B cell (primary cell): ENCODE results near the gene IGFLR1. TPM values are rescaled to one million over a fixed set of nuclear protein-coding genes. Genes with fewer than 3 reads are reported as not detected.
A peak's percentile ranks its signal among the peaks of the same experiment; 100 is the strongest.

Source experiments
- ATAC-seq: fragments of 200-7000 bp; cut with Tn5 transposase; one replicate; pipeline ENCODE4 v1.10.0; 2021; ENCODE audit warnings: low read depth, mild to moderate bottlenecking, moderate number of reproducible peaks, moderate library complexity
- CTCF ChIA-PET: fragments of 350-600 bp; sonication (Branson Sonifier 250); formaldehyde crosslinking; loops from one replicate; lab custom pipeline; 2021; ENCODE audit warnings: antibody characterized with exemption, inconsistent platforms; lab: Charles Lee
- POLR2A ChIA-PET: fragments of 350-600 bp; sonication (Branson Sonifier 250); formaldehyde crosslinking; loops from one replicate; lab custom pipeline; 2021; ENCODE audit warnings: antibody characterized with exemption; lab: Charles Lee
- DNase-seq: peaks from one replicate; pipeline ENCODE4 v3.0.0; 2013
- H2AFZ ChIP-seq: 2 replicates; pipeline ENCODE4 v1.6.1; 2012; ENCODE audit warnings: mild to moderate bottlenecking, low read depth, low read length; ENCODE audit not compliant: insufficient read depth, poor library complexity, severe bottlenecking
- H3K27ac ChIP-seq, 2 donors: 1 replicate in 1 of 2; 2 replicates in 1 of 2; pipeline ENCODE4 v1.5.1; 2012 to 2013; ENCODE audit warnings: low read length in 2 of 2, mild to moderate bottlenecking in 2 of 2, moderate library complexity in 1 of 2
- H3K27me3 ChIP-seq, 4 experiments: fragments of 200-600 bp in 1 of 4; sonication (generic) in 1 of 4; replicated peaks in 1 of 4; 1 replicate in 2 of 4; 2 replicates in 2 of 4; pipeline versions ENCODE4 v1.6.1 to v1.7.0; 2013 to 2016; ENCODE audit warnings: low read length in 3 of 4, mild to moderate bottlenecking in 2 of 4, mixed read lengths in 1 of 4, moderate library complexity in 1 of 4; ENCODE audit not compliant: insufficient read depth in 4 of 4, control insufficient read depth in 3 of 4; ENCODE audit errors: control extremely low read depth in 1 of 4
- H3K36me3 ChIP-seq, 2 experiments: replicated peaks in 1 of 2; 1 replicate in 1 of 2; 2 replicates in 1 of 2; pipeline versions ENCODE4 v1.6.1 to v1.7.1; 2013; ENCODE audit warnings: low read length in 1 of 2; ENCODE audit not compliant: insufficient read depth in 2 of 2, control insufficient read depth in 1 of 2; ENCODE audit errors: control extremely low read depth in 1 of 2, extremely low read depth in 1 of 2
- H3K4me1 ChIP-seq, 2 donors: fragments of 200-600 bp in 1 of 2; sonication (generic) in 1 of 2; 1 replicate in 1 of 2; 2 replicates in 1 of 2; pipeline versions ENCODE4 v1.5.1 to v1.6.1; 2013 to 2017; ENCODE audit warnings: low read length in 2 of 2; ENCODE audit not compliant: control insufficient read depth in 2 of 2, insufficient read depth in 2 of 2
- H3K4me2 ChIP-seq: replicated peaks from 2 replicates; pipeline ENCODE3; 2012; ENCODE audit warnings: mild to moderate bottlenecking, low read depth, low read length; ENCODE audit not compliant: poor library complexity, severe bottlenecking
- H3K4me3 ChIP-seq, 5 experiments: fragments of 200-600 bp in 1 of 5; sonication (generic) in 1 of 5; 1 replicate in 3 of 5; 2 replicates in 2 of 5; pipeline versions ENCODE4 v1.5.1 to v1.7.0; 2011 to 2016; ENCODE audit warnings: low read length in 4 of 5, mild to moderate bottlenecking in 4 of 5, low read depth in 2 of 5, control low read depth in 1 of 5, moderate library complexity in 1 of 5; ENCODE audit not compliant: insufficient read depth in 1 of 5; ENCODE audit errors: control extremely low read depth in 1 of 5, extremely low read depth in 1 of 5
- H3K79me2 ChIP-seq: fragments of 200-600 bp; sonication (generic); one replicate; pipeline ENCODE4 v1.6.0; 2016; ENCODE audit warnings: low read length; ENCODE audit not compliant: control insufficient read depth, insufficient read depth
- H3K9ac ChIP-seq: fragments of 200-600 bp; sonication (generic); 2 replicates; pipeline ENCODE4 v1.6.1; 2017; ENCODE audit warnings: mild to moderate bottlenecking, low read length, moderate library complexity
- H3K9me3 ChIP-seq, 3 donors: one replicate each; pipeline versions ENCODE4 v1.6.1 to v1.7.1; 2013; ENCODE audit warnings: low read length in 2 of 3; ENCODE audit not compliant: control insufficient read depth in 2 of 3, insufficient read depth in 1 of 3; ENCODE audit errors: control extremely low read depth in 1 of 3
- H4K20me1 ChIP-seq: 2 replicates; pipeline ENCODE4 v1.6.0; 2012; ENCODE audit warnings: mild to moderate bottlenecking, low read length; ENCODE audit not compliant: insufficient read depth, control insufficient read depth, poor library complexity, severe bottlenecking
- H3K27ac Mint-ChIP-seq: one replicate; pipeline ENCODE4 v1.8.0; 2021; ENCODE audit warnings: mixed read lengths
- H3K27me3 Mint-ChIP-seq: one replicate; pipeline ENCODE4 v1.8.0; 2021; ENCODE audit warnings: mixed read lengths
- H3K4me1 Mint-ChIP-seq: one replicate; pipeline ENCODE4 v1.8.0; 2021; ENCODE audit warnings: mixed read lengths
- H3K4me3 Mint-ChIP-seq: one replicate; pipeline ENCODE4 v1.8.0; 2021; ENCODE audit warnings: mixed read lengths
- H3K9me3 Mint-ChIP-seq: one replicate; pipeline ENCODE4 v1.8.0; 2022; ENCODE audit warnings: mixed read lengths; ENCODE audit not compliant: insufficient read depth
- EZH2 ChIP-seq: IDR thresholded peaks from 2 replicates; pipeline ENCODE4 v1.6.1; 2012; ENCODE audit warnings: borderline replicate concordance, low read depth, mild to moderate bottlenecking, moderate library complexity, low read length; ENCODE audit not compliant: insufficient read depth, poor library complexity, severe bottlenecking
- WGBS: methylation state at CpG from one replicate; pipeline ENCODE4 v1.1.5; 2013; ENCODE audit warnings: missing lambda C conversion rate; ENCODE audit not compliant: insufficient coverage; 5-methylcytosine and 5-hydroxymethylcytosine counted together
- intact Hi-C: fragments of 100-400 bp; cut with micrococcal nuclease; formaldehyde crosslinking; loops from one replicate; pipeline ENCODE4 v1.10.0; 2022
- polyA plus RNA-seq: library from polyadenylated mRNA; depleted of rRNA; stranded (reverse); fragments of >200 nt; gene quantifications from 2 replicates; pipeline ENCODE4 v1.2.3, GENCODE V29; 2012
- total RNA-seq, 2 donors: library from RNA; stranded (reverse); fragments of 120-200 nt in 1 of 2; gene quantifications; 1 replicate in 1 of 2; 2 replicates in 1 of 2; pipeline versions ENCODE4 v1.2.3 to v1.2.4, GENCODE V29; 2013 to 2022
- TF ChIP-seq, protein P1 (sequence below): fragments of 200-600 bp; IDR thresholded peaks from one replicate; pipeline ENCODE4 v1.8.0; 2022; ENCODE audit warnings: antibody characterized with exemption, mild to moderate bottlenecking

Gene IGFLR1
- total and polyA plus RNA-seq, 2 donors (not counting 1 experiment from before 2014, with no cell fraction given) = 130 to 245 TPM

DNA sequence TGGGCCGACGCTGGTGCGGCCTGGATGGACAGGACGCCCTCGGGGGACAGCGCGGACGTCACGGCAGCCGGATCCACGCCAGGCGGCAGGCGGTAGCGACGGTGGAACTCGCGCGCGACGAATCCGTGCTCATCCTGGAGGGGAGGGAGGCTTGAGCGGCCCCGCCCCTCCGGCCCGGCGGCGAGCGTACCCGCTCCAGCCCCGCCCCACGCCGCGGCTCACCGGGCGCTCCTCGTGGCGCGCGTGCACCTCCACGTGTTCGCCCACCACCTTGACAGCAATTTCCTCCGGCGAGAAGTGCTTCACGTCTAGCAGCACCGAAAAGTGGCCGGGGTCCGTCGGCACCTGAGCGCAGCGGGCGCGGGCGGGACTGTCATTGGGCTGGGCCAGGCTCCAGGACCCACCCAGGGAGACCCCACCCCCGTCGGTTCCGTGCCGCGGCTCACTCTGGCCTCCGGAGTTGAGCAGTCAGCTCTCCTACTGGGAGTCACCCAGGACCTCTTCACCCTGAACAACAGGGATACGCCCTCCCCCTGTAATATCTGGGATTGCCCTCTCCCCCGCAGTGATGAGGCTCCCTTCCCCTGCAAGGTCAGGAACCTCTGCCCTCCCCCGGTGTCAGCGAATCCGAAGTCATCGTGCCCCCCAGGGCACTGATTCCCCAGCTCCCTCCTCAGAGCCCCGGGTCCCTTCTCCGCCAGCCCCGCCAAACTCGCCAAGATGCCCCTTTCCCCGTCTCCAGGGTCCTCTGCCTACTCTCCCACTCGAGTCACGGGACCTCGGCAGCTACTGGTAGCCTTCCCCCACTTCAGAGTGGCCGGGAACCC lies 13.5 kb upstream of the IGFLR1 start:
- Histone ChIP-seq H3K9ac (no peak overlapping the region), H2AFZ (peak overlapping the region; percentile 82), H3K4me1 (peaks cover 24 to 35% of the 10 kb centered on the region in 2 donors), H4K20me1 (peaks cover 4% of the 10 kb centered on the region), H3K27ac (no peak overlapping the region), H3K4me3 (no peak overlapping the region), H3K36me3 (peaks cover 0 to 26% of the 10 kb centered on the region in 2 experiments), H3K9me3 (peaks cover 0 to 10% (median 0%) of the 10 kb centered on the region in 3 donors), H3K27me3 (peaks cover 0 to 26% (median 10%) of the 10 kb centered on the region in 4 experiments), H3K79me2 (peaks cover 23% of the 10 kb centered on the region), H3K4me2 (peak overlapping the region; percentile 98)
- Mint-ChIP-seq H3K27me3 (peaks cover 17% of the 10 kb centered on the region), H3K4me1 (peaks cover 34% of the 10 kb centered on the region), H3K27ac (peak overlapping the region; percentile 63), H3K9me3 (no peaks in the 10 kb centered on the region), H3K4me3 (peak overlapping the region; percentile 74)
- ATAC-seq (no peak), DNase-seq (peak; percentile 70)
- POLR2A ChIA-PET = interaction anchor here (2.2 kb wide), 1 partner anchor 11 kb away, joined by 17 read pairs; the partner anchor contains the start of genes PSENEN and U2AF1L4
- TF ChIP-seq EZH2 = no peak
- TF ChIP-seq, protein P1, sequence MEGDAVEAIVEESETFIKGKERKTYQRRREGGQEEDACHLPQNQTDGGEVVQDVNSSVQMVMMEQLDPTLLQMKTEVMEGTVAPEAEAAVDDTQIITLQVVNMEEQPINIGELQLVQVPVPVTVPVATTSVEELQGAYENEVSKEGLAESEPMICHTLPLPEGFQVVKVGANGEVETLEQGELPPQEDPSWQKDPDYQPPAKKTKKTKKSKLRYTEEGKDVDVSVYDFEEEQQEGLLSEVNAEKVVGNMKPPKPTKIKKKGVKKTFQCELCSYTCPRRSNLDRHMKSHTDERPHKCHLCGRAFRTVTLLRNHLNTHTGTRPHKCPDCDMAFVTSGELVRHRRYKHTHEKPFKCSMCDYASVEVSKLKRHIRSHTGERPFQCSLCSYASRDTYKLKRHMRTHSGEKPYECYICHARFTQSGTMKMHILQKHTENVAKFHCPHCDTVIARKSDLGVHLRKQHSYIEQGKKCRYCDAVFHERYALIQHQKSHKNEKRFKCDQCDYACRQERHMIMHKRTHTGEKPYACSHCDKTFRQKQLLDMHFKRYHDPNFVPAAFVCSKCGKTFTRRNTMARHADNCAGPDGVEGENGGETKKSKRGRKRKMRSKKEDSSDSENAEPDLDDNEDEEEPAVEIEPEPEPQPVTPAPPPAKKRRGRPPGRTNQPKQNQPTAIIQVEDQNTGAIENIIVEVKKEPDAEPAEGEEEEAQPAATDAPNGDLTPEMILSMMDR = no peak
- intact Hi-C loops = loop anchor here (5.0 kb wide), 1 partner anchor 63 kb away; no protein-coding TSS in a partner anchor
- CTCF ChIA-PET = interaction anchor here (1.3 kb wide), 1 partner anchor 15 kb away, joined by 3 read pairs; no protein-coding TSS in a partner anchor
- 33% methylated on average over 74 of the region's 74 CpGs for WGBS
